Measurements from ENCODE around the gene CD48. TPM values are rescaled to one million over a fixed set of nuclear protein-coding genes. Genes with fewer than 3 reads are reported as not detected.
"Not testable (repeated sequence)": the region's sequence is repeated elsewhere in the genome, so short reads cannot be mapped to it uniquely, and the experiment has no call there.

Gene CD48
- total and polyA plus RNA-seq, 7 donors: 0.35 to 1.7 (median 0.99) TPM

- ATAC-seq (no peak), DNase-seq (no peak)
- no peak overlapping the region for H3K4me3 ChIP-seq
- intact Hi-C loops (cut with DNase I): loop anchor here in 1 of 2 donors (10.0 kb wide), 1 partner anchor 374 kb away; the partner anchor contains the start of gene KLHDC9
- no peaks in the 10 kb centered on the region for H3K36me3 ChIP-seq (ENCODE audit: insufficient read depth in 1 of 2, low read depth in 1 of 2)
- 68 to 77% (median 74%) methylated on average over 3 of the region's 3 CpGs for WGBS, 3 donors
- no peaks in the 10 kb centered on the region for H3K9me3 ChIP-seq
- H3K27me3 ChIP-seq (ENCODE audit: insufficient read depth in 3 of 3, low read length in 2 of 3): peaks cover 0 to 6% (median 0%) of the 10 kb centered on the region in 3 donors
- TF ChIP-seq CTCF (IDR thresholded peaks at IDR 0.05): no peak
- no peaks in the 10 kb centered on the region for H3K4me1 ChIP-seq
- H3K27ac ChIP-seq: no peak overlapping the region
These were observed 8.9 kb upstream of the CD48 start for GRCh38 chr1:160720356-160721085.

- no peak overlapping the region for H3K27ac ChIP-seq
- TF ChIP-seq CTCF (IDR thresholded peaks at IDR 0.05): no peak
- H3K4me1 ChIP-seq: no peaks in the 10 kb centered on the region
- DNase-seq (no peak), ATAC-seq (no peak)
- intact Hi-C loops (cut with DNase I): no loop called here
- H3K9me3 ChIP-seq: no peaks in the 10 kb centered on the region
- peaks cover 0 to 6% (median 0%) of the 10 kb centered on the region in 3 donors for H3K27me3 ChIP-seq (ENCODE audit: insufficient read depth in 3 of 3, low read length in 2 of 3)
- H3K36me3 ChIP-seq (ENCODE audit: insufficient read depth in 1 of 2, low read depth in 1 of 2): no peaks in the 10 kb centered on the region
- no peak overlapping the region for H3K4me3 ChIP-seq
- WGBS, 3 donors: 72 to 78% (median 75%) methylated on average over 4 of the region's 4 CpGs
These were observed 6.6 kb upstream of the CD48 start for GRCh38 chr1:160718210-160718609.

GRCh38 chr1:160717306-160717705, 5.7 kb upstream of the CD48 start:
- Histone ChIP-seq H3K27me3 (ENCODE audit: insufficient read depth in 3 of 3, low read length in 2 of 3) (peaks cover 0 to 6% (median 2%) of the 10 kb centered on the region in 3 donors), H3K9me3 (no peaks in the 10 kb centered on the region), H3K4me3 (no peak overlapping the region), H3K4me1 (no peaks in the 10 kb centered on the region), H3K27ac (no peak overlapping the region), H3K36me3 (ENCODE audit: insufficient read depth in 1 of 2, low read depth in 1 of 2) (no peaks in the 10 kb centered on the region)
- intact Hi-C loops (cut with DNase I): no loop called here
- no peak for ATAC-seq
- no peak for DNase-seq
- 64 to 79% (median 72%) methylated on average over 4 to 5 of the region's 5 CpGs for WGBS, 3 donors
- TF ChIP-seq CTCF (IDR thresholded peaks at IDR 0.05): no peak

- TF ChIP-seq CTCF (IDR thresholded peaks at IDR 0.05): no peak
- Histone ChIP-seq H3K36me3 (ENCODE audit: insufficient read depth in 1 of 2, low read depth in 1 of 2) (no peaks in the 10 kb centered on the region), H3K4me3 (no peak overlapping the region), H3K27me3 (ENCODE audit: insufficient read depth in 3 of 3, low read length in 2 of 3) (peaks cover 0 to 6% (median 2%) of the 10 kb centered on the region in 3 donors), H3K27ac (no peak overlapping the region), H3K4me1 (no peaks in the 10 kb centered on the region), H3K9me3 (no peaks in the 10 kb centered on the region)
- DNase-seq: no peak
- no peak for ATAC-seq
- WGBS, 3 donors: 97 to 100% (median 97%) methylated on average over 1 of the region's 1 CpG
- intact Hi-C loops (cut with DNase I): no loop called here
These were observed 4.4 kb upstream of the CD48 start for GRCh38 chr1:160716013-160716412.

GRCh38 chr1:160714034-160714648, 2.5 kb upstream of the CD48 start:
- H3K27ac ChIP-seq; H3K36me3 ChIP-seq (ENCODE audit: insufficient read depth in 1 of 2, low read depth in 1 of 2); H3K4me3 ChIP-seq; H3K9me3 ChIP-seq; intact Hi-C loops (cut with DNase I); DNase-seq; H3K27me3 ChIP-seq (ENCODE audit: insufficient read depth in 3 of 3, low read length in 2 of 3); H3K4me1 ChIP-seq; ATAC-seq: not testable (repeated sequence)
- WGBS, 3 donors: 56 to 67% (median 64%) methylated on average over 4 to 5 of the region's 5 CpGs

All from psoas muscle (tissue), 8 donors.